KMS-11 (cell line): ENCODE data around the gene GALNS.

Source experiments
- H2AFZ ChIP-seq: fragments of 200-600 bp; sonication (generic); 2 replicates; pipeline ENCODE4 v1.6.1; 2016; ENCODE audit warnings: antibody characterized with exemption, mixed run types, low read depth
- H3K27ac ChIP-seq: fragments of 200-600 bp; sonication (generic); 2 replicates; pipeline ENCODE4 v1.6.1; 2016; ENCODE audit warnings: mild to moderate bottlenecking, mixed run types
- H3K27me3 ChIP-seq: fragments of 200-600 bp; sonication (generic); 2 replicates; pipeline ENCODE4 v1.6.1; 2017; ENCODE audit warnings: mild to moderate bottlenecking, low read depth, mixed run types, moderate library complexity; ENCODE audit not compliant: insufficient read depth
- H3K36me3 ChIP-seq: fragments of 200-600 bp; sonication (generic); 2 replicates; pipeline ENCODE4 v1.6.1; 2017; ENCODE audit warnings: mild to moderate bottlenecking, mixed run types; ENCODE audit not compliant: insufficient read depth
- H3K4me1 ChIP-seq: fragments of 200-600 bp; sonication (generic); 2 replicates; pipeline ENCODE4 v1.6.1; 2016; ENCODE audit warnings: mild to moderate bottlenecking, low read depth, mixed run types; ENCODE audit not compliant: poor library complexity, severe bottlenecking
- H3K4me2 ChIP-seq: fragments of 200-600 bp; sonication (generic); 2 replicates; pipeline ENCODE4 v1.7.0; 2016; ENCODE audit warnings: mild to moderate bottlenecking, mixed run types
- H3K4me3 ChIP-seq: fragments of 200-600 bp; sonication (generic); IDR thresholded peaks from 2 replicates; pipeline ENCODE4 v1.6.1; 2017; ENCODE audit warnings: low read depth, low read length, mixed read lengths; ENCODE audit not compliant: insufficient read depth
- H3K79me2 ChIP-seq: fragments of 200-600 bp; sonication (generic); 2 replicates; pipeline ENCODE4 v1.6.1; 2016; ENCODE audit warnings: low read depth, mixed run types; ENCODE audit not compliant: insufficient read depth
- H3K9ac ChIP-seq: fragments of 200-600 bp; sonication (generic); 2 replicates; pipeline ENCODE4 v1.6.1; 2016; ENCODE audit warnings: mild to moderate bottlenecking, mixed run types
- H4K20me1 ChIP-seq: fragments of 200-600 bp; sonication (generic); 2 replicates; pipeline ENCODE4 v1.6.1; 2016; ENCODE audit warnings: mild to moderate bottlenecking, mixed run types; ENCODE audit not compliant: insufficient read depth
- CTCF ChIP-seq: fragments of 200-600 bp; sonication (generic); conservative IDR thresholded peaks from 2 replicates; pipeline ENCODE4 v1.6.1; 2017; ENCODE audit warnings: low read depth, mild to moderate bottlenecking, antibody characterized with exemption, low read length, moderate library complexity, mixed read lengths

The GALNS gene

DNA sequence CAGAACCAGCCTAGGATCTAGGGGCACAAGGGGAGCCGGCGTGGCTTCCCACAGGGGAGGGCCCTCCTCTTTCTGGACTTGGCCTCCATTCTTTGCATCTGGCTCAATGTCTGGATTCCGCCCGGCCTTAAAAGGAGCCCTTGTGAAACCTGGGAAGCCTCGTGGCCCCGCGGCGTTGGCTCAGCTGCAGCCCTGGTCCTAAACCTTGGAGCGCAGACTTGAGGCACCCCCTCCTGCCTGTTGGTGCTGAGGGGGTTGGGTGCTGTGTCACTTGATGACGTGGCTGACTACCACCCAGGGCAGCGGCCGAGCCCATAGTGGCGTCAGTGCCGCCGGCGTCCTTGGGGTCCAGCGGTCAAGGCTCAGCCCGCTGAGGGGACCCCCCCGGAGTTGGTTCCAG lies 4.6 kb upstream of the GALNS start:
- H3K4me3 ChIP-seq = no peak overlapping the region
- no peak overlapping the region for H3K4me2 ChIP-seq
- no peak for TF ChIP-seq CTCF
- H3K4me1 ChIP-seq = peaks cover 7% of the 10 kb centered on the region
- H3K79me2 ChIP-seq = no peaks in the 10 kb centered on the region; the same call in 1 of the 2 replicates
- H3K27me3 ChIP-seq = peaks cover 12% of the 10 kb centered on the region; the same call in 1 of the 2 replicates
- no peak overlapping the region for H3K27ac ChIP-seq
- no peaks in the 10 kb centered on the region for H4K20me1 ChIP-seq
- H3K9ac ChIP-seq = no peak overlapping the region
- H3K36me3 ChIP-seq = no peaks in the 10 kb centered on the region; the same call in 1 of the 2 replicates
- H2AFZ ChIP-seq = no peak overlapping the region

DNA sequence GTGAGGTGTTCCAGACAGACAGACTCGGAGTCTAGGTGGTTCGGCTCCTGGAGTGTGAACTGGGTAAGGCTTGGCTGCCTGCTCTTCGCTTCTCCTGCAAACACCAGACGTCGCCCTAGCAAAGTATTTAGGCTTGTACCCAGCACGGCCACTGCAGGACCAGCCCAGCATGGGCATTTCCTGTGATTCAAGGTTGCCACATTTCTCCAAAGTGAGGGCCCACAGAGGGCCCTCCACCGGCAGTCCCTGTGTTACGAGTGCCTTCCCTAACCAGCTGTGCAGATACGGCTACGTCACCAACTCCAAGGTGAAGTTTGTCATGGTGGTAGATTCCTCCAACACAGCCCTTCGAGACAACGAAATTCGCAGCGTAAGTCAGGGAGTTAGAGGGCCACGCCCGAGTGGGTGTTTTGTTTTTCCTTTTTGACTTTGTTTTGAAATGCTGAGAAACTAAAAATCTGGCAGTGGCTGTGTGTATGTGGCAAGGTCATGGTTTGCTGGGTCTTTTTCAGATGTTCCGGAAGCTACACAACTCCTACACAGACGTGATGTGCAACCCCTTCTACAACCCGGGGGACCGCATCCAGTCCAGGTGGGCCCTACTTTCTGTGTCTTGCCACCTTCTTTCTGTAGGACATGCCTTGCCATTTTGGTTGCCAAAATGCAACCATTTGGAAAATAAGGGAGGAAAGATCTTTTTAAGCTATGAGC lies 2.8 kb upstream of the GALNS start:
- H2AFZ ChIP-seq = no peak overlapping the region
- H3K9ac ChIP-seq = no peak overlapping the region
- no peak overlapping the region for H3K27ac ChIP-seq
- peaks cover 7% of the 10 kb centered on the region for H3K4me1 ChIP-seq
- no peak for TF ChIP-seq CTCF
- H3K27me3 ChIP-seq = no peaks in the 10 kb centered on the region
- no peak overlapping the region for H3K4me2 ChIP-seq
- no peaks in the 10 kb centered on the region; the same call in 1 of the 2 replicates for H3K79me2 ChIP-seq
- H3K4me3 ChIP-seq = no peak overlapping the region
- no peaks in the 10 kb centered on the region; the same call in 1 of the 2 replicates for H3K36me3 ChIP-seq
- H4K20me1 ChIP-seq = no peaks in the 10 kb centered on the region

- Histone ChIP-seq H4K20me1 (no peaks in the 10 kb centered on the region), H3K79me2 (no peaks in the 10 kb centered on the region; the same call in 1 of the 2 replicates), H3K9ac (peak overlapping the region; percentile 63), H3K36me3 (no peaks in the 10 kb centered on the region; the same call in 1 of the 2 replicates), H3K27me3 (no peaks in the 10 kb centered on the region), H3K4me3 (peak overlapping the region; percentile 73), H3K27ac (no peak overlapping the region), H3K4me1 (peaks cover 7% of the 10 kb centered on the region), H3K4me2 (peak overlapping the region; percentile 86), H2AFZ (peak overlapping the region; percentile 81)
- TF ChIP-seq CTCF = peak; percentile 66; the same call in 1 of the 2 replicates
These were observed 1.1 kb upstream of the GALNS start for GRCh38 chr16:88857728-88858339.

DNA sequence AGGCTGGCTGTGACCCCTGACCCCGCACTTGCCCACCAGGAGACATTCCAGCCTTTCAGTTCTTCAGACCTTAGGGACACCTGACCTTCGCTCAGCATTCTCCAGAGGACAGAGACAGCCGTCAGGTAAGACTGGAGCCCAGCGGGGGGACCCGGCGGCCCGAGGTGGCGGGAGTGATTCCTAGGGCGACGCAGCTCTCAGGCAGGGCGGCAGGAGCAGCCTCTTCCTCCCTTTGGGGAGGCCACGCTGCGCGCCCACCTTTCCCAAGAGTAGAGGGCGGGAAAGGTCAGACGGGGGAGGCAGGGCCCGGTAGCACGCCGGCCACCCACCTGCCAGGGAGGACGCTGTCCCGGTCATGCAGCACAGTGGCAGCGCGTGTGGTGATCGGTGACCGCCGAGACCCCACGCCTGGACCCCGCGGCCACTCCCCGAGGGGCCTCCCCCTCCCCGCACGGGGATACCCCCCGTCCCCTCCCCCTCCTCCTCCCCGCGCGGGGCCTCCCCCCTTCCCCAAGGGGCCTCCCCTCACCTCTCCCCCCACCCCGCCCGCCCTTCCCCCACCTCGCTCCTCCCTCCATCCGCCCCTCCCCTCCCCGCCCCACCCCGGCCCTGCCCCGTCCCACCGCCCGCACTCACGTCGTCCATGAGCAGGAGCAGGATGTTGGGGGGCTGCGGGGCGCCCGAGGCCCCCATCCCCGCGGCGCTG lies 472 bp downstream of the GALNS start:
- TF ChIP-seq CTCF = no peak

More for the DNA sequence above, 472 bp downstream of the GALNS start:
- peak overlapping the region; percentile 81 for H2AFZ ChIP-seq
- no peaks in the 10 kb centered on the region; the same call in 1 of the 2 replicates for H3K79me2 ChIP-seq
- H3K9ac ChIP-seq = peak overlapping the region; percentile 63; the same call in 1 of the 2 replicates
- H3K4me3 ChIP-seq = no peak overlapping the region
- no peaks in the 10 kb centered on the region for H4K20me1 ChIP-seq
- H3K4me1 ChIP-seq = peaks cover 7% of the 10 kb centered on the region
- H3K27me3 ChIP-seq = no peaks in the 10 kb centered on the region
- H3K4me2 ChIP-seq = peak overlapping the region; percentile 51; the same call in 1 of the 2 replicates
- no peak overlapping the region for H3K27ac ChIP-seq
- H3K36me3 ChIP-seq = no peaks in the 10 kb centered on the region; the same call in 1 of the 2 replicates
